Measurements from ENCODE around the gene GMDS.
A peak's percentile ranks its signal among the peaks of the same experiment; 100 is the strongest.

Gene GMDS

DNA sequence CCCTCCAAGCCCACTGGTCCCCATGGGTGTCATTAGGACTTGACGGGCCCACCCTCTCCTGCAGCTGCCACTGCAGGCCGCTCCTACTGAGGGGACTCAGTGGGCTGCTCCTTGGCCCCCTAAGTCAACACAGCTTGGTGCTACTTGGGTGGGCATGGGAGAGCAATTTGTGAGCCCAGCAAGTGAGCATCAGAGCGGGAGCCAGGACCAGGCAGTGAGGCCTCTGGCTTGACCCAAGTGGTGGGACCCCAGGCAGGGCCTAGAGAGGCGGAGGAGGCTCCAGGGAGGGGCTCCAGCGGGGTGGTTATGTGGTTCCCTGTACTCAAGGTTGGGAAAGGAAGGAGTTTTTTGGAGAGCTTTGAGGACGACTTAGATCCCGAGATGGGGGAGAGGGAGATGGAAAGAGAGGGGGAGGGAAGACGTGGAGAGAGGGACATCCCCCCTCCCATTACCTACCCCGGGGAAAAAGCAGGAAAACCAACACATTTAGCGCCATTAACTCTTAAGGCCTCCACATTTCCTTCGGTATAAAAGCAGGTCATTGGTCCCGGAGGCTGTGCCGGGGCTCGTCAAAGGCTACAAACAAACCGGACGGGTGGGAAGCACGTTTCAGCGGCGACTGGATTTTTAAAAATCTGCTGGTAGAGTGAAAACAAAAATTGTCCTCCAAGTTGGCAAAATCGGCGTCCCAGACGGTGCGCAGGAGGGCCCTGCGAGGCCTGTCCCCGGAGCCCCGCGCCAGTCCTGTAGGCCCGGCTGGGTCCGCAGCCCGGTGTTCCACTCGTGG is 626.9 kb downstream of the GMDS start:
- no peak for DNase-seq

DNA sequence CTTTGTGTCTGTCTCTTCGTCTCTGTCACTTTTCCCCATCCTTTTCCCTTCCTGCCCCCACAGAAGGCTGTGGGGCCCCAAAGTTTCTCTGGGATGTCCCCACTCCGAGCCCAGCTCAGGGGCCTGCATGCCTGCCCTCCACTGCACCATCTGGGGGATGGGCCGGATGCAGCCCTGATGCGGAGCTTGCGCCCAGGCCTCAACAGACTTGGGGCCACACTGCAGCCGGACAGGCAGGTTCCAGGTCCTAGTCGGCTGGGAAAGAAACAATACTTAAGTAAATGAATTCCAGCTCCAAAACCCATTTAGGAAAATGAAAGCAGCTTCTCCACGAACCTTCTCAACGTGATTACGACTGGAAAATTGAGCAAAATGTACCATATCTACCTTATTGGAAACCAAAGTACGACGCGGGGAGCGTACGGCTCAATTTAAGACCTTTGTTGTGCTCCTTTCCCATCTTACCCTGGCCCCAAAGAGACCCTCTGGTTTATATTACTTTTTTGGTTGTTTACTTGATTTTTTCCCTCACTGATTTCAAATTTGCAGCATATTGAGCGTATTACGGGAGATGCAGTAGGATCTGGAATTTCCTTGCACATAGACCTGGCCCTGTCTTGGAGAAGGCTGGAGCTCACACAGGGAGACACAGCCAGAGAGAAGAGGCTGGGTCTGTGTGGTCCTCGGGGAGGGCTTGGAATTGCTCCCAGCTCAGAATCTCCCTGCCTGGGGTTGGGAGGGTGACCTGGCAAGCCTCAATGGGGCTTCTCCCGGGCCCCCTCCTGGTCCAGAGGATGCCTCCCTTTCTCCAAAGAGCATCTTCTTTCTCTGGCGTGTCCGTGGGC is 627.7 kb downstream of the GMDS start:
- DNase-seq, result no peak

- DNase-seq, result no peak
These were observed 628.5 kb downstream of the GMDS start for GRCh38 chr6:1616701-1617463.

- no peak for DNase-seq
These were observed 629.5 kb downstream of the GMDS start for GRCh38 chr6:1615853-1616420.

- DNase-seq, result no peak
These were observed 630.1 kb downstream of the GMDS start for GRCh38 chr6:1615151-1615852.

DNA sequence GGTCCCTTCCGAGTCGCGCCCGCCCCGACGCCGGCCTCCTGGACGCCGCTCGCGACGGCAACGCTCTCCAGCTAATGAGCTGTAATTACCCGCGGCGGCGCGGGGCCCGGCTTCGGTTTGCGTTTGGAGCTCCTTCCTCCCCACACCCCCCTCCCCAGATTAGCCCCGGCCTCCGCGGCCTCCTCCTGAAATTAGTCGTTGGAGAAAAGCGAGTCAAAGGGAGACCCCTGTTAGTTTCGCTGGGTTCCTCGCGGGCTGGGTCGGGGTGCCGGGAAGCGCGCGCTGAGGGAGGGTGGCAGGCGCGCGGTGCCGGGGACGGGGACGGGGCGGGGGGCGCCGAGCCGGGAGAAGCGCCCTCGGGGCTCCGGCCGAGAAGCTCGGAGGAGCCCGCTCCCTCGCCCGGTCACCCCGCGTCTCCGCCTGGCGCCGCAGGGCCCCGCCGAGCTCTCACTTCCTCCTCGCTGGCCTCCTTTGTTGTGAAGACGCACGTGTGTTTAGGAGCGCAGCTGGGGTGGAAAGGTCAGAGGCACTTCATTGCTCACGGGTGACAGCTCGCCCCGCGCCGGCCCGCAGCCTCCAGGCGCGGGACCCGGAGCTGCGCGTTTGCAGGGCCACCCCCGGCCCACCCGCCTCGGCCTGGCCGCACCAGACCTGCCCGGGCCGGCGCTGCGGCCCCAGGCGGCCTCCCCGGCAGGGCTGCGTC is 630.8 kb downstream of the GMDS start:
- DNase-seq, result no peak

DNA sequence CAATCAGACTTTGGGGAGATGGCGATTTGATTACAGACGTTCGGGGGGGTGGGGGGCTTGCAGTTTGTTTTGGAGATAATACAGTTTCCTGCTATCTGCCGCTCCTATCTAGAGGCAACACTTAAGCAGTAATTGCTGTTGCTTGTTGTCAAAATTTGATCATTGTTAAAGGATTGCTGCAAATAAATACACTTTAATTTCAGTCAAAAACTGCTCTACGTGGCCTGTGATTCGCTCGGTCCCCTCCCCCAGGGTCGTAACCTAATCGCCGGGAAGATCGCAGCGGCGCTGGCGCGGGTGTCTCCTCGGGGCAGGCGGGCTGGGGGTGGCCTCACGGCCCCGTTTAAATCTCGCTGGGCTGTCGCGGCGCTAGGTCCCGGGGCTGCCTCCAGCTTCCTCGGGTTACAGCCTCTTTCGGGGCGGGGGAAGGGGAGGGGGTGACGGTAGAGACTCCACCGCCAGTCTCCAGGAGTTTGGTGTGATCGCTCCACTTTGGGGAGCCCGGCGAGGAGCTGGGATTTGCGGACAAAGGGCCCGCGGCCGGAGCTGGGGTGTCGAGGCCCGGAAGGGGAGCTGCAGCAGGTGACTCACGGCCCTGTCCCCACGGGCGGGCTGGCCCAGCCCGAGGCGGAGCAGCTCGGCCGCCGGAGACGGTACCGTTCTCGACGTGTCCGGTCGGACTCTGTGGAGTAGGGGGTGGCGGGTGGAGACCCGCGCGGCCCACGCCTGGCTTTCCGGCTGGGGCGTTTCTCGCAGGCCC is 631.5 kb downstream of the GMDS start:
- DNase-seq, result no peak

GRCh38 chr6:1613346-1613687 is 632.1 kb downstream of the GMDS start:
- DNase-seq, result no peak

DNA sequence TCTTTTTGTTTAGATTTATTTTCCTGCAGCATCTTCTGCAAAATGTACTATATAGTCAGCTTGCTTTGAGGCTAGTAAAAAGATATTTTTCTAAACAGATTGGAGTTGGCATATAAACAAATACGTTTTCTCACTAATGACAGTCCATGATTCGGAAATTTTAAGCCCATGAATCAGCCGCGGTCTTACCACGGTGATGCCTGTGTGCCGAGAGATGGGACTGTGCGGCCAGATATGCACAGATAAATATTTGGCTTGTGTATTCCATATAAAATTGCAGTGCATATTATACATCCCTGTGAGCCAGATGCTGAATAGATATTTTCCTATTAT is 632.5 kb downstream of the GMDS start:
- DNase-seq, result no peak

DNA sequence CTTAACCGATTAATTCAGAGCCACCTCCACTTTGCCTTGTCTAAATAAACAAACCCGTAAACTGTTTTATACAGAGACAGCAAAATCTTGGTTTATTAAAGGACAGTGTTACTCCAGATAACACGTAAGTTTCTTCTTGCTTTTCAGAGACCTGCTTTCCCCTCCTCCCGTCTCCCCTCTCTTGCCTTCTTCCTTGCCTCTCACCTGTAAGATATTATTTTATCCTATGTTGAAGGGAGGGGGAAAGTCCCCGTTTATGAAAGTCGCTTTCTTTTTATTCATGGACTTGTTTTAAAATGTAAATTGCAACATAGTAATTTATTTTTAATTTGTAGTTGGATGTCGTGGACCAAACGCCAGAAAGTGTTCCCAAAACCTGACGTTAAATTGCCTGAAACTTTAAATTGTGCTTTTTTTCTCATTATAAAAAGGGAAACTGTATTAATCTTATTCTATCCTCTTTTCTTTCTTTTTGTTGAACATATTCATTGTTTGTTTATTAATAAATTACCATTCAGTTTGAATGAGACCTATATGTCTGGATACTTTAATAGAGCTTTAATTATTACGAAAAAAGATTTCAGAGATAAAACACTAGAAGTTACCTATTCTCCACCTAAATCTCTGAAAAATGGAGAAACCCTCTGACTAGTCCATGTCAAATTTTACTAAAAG is 633.0 kb downstream of the GMDS start:
- no peak for DNase-seq

GRCh38 chr6:1611572-1612298 is 633.7 kb downstream of the GMDS start:
- peak; percentile 55 for DNase-seq

DNA sequence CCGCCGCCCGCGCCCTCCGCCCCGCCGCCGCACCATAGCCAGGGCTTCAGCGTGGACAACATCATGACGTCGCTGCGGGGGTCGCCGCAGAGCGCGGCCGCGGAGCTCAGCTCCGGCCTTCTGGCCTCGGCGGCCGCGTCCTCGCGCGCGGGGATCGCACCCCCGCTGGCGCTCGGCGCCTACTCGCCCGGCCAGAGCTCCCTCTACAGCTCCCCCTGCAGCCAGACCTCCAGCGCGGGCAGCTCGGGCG is 634.2 kb downstream of the GMDS start:
- DNase-seq, result peak; percentile 59

- peak; percentile 73 for DNase-seq
These were observed 634.7 kb downstream of the GMDS start for GRCh38 chr6:1610497-1611321.

GRCh38 chr6:1609648-1610496 is 635.5 kb downstream of the GMDS start, which contains the start of gene FOXC1:
TSS of gene FOXC1 (plus strand) at chr6:1609915. CDS start at chr6:1610446, 531 bp downstream.
- peak; percentile 65 for DNase-seq

DNA sequence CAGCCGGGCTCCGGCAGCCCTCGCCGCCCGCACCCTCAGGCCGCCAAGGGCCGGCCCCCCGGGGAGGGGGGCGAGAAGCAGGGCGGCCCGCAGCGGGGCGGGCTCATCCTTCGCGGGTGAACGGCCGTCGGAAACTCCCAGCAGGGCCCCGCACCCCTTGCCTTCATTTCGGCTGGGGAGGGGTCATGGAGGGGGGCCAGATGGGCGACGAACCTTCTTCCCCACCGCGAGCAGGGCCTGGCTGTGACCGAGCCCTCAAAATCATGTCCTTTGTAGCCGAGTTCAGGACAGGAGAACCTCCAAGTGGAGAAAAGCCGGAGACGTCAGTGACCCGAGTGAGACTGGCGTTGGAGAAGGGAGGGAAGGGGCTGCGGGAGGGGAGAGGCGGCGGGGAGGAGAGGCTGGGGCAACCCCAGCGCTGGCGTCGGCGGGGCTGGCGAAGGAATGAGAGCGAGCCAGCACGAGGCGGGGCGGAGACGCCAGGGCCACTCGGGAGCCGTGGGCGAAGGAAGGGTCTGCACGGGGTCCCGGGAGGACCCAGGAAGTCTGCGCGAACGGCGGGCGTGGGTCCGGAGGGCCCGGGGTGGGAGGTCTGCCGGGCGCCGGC is 636.3 kb downstream of the GMDS start:
- DNase-seq, result peak; percentile 56

DNA sequence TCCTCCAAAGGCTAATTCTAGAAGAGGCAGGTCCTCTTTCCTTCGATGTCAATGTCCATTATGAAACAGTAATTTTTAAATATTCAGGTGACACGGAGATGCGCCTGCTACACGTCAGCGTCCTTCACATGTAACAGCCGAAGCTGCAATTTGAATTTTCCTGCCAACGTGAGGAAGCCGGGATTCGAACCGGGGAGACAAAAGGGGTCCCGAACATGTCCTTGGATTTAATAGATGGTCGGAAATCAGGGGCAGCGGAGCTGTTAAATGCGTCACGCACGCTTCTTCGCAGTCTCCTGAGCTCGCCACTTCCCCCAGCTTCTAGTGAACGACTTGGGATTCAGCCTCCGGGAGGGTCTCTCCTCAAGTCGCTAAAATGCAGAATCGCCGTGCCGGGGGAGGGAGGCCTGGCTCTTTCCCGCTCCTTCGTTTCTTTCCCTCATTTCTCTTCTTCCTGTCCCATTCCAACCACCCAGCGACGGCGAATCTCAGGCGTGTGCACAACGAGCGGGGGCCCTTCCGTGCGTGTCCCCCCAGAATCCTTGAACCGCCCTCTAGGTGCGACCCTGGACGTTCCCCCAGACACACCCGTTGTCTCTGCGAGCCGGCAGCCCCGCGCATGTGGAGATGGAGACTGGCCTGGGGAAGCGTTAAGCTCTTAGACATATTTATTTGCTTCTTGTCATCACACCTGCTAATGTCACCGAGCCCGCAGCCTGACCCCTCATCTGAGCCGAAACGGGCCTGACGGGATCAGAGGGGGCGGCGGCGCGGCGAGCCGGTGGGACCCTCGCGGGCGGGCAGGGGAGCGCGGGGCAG is 637.0 kb downstream of the GMDS start:
- DNase-seq, result no peak
